Embryonic facial prominence (tissue), 1 donor: ENCODE data around the gene CTSF.
A peak's percentile ranks its signal among the peaks of the same experiment; 100 is the strongest.
"Not testable (repeated sequence)": the region's sequence is repeated elsewhere in the genome, so short reads cannot be mapped to it uniquely, and the experiment has no call there.

Source experiments
- DNase-seq: peaks from one replicate; pipeline ENCODE4 v3.0.0-alpha.2; 2016; ENCODE audit errors: extremely low spot score

CTSF gene

GRCh38 chr11:66568124-66568916 is at the start of gene CTSF:
TSS of gene CTSF (minus strand) at chr11:66568606. CDS start at chr11:66568486, 120 bp downstream.
- no peak for DNase-seq

DNA sequence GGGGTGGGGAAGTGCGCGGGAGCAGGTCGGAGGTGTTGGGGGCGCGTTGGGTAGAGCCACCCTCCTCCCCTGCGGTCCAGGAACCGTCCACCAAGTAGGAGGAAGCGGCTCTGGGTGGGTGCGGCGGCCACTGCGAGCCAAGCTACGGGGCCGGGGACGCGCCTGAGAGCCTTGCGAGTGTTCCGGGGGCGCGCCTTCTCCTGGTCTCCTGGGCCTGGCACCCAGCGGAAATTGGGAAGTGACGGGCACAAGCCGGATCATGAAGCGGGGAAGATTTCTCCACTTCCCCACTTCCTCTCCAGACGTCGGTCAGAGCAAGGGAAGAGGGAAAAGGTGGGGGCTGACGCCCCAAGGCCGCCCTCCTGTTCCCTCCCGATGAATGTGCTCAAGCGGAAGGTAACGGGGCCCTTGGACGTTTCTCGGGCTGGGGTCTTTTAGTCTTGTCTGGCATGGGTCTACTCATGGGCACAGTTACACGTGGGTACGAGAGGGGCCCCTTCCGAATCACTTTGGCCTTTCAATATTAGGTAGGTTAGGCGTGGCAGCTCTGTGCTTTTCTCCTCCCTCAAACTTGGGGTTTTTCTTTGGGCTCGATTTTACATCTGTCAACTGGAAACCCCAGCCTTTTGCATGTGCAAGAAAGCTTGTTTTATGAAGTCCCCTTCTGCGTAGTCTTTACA is 48.9 kb upstream of the CTSF start:
- DNase-seq: no peak

DNA sequence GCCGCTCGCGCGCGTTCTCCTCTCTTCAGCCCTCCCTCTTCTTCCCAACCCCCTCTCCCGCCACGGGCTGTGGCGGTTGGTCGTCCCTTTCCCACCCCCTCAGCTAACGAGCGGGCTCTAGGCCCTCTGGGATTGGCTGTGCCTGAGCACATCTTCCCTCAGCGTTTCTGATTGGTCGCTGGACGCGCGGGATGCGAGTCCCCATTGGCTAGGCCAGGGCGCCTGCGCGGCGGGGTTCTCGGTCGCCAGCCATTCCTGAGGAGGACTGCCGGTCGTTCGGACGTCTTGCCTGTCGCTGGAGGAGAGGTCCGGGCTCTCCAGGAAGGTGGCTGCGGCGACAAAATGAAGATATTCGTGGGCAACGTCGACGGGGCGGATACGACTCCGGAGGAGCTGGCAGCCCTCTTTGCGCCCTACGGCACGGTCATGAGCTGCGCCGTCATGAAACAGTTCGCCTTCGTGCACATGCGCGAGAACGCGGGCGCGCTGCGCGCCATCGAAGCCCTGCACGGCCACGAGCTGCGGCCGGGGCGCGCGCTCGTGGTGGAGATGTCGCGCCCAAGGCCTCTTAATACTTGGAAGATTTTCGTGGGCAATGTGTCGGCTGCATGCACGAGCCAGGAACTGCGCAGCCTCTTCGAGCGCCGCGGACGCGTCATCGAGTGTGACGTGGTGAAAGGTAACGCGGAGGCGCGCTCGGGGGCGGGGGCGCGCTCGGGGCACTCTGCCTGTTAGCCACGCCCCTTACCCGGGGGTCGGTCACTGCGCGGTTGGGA is 48.2 kb upstream of the CTSF start, which contains the start of gene RBM14:
RBM14 (plus strand) TSS at position 252 of the 776 bp plus-strand sequence; CDS start at position 343, 91 bp downstream.
- DNase-seq: peak; percentile 95

- no peak for DNase-seq
These were observed 45.7 kb upstream of the CTSF start for GRCh38 chr11:66614073-66614472.

DNA sequence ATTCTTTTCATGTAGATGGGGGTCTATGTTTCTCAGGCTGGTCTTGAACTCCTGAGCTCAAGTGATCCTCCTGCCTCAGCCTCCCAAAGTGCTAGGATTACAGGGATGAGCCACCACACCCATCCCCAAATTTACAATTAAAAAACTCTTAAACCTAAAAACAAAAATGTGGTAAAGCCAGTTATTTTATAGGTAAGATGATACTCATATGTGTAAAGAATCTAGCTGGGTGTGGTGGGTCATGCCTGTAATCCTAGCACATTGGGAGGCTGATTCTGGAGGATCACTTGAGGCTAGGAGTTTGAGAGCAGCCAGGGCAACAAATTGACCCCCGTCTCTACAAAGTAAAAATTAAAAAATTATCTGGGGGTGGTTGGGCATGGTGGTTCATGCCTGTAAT is 44.1 kb upstream of the CTSF start:
- DNase-seq: no peak

- DNase-seq: no peak
These were observed 41.6 kb upstream of the CTSF start for GRCh38 chr11:66609721-66610617.

DNA sequence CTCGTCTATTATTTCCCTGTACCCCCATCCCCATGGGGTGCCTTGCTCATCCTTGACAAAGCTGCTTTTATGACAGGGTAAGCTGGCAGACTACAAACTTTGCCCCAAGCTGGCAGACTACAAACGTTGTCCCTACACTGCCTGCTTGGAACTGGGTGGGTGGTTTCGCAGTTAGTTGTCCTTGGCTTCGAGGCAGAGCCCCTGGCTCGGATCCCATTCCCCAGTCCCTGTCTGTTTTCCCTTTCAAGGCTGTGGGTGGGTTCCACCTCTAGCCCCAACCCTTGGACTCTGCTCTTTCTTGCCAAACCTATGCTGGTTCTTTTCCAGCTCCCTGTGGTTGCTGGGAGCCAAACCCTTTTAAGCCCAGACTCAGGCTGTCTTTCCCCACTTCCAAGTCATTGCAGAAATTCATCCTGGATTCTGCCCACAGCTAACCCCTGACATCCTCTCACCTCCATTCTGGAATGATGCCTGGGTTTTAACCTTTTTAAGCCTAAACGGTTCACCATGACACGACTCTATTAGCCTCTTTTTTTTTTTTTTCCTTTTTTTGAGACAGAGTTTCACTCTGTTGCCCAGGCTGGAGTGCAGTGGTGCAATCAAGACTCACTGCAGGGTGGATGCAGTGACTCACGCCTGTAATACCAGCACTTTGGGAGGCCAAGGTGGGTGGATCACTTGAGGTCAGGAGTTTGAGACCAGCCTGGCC is 38.9 kb upstream of the CTSF start:
- DNase-seq: no peak

DNA sequence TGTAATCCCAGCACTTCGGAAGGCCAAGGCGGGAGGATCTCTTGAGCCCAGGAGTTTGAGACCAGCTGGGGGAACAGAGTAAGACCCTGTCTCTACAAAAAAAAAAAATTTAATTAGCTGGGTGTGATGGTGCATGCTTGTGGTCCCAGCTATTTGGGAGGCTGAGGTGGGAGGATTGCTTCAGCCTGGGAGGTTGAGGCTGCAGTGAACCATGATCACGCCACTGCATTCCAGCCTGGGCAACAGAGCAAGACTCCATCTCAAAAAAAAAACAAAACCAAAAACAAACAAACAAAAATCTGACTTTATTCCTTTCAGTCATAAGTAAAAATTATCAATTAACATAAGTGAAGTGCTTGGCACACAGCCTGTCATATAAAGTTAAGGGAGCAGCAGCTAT is 38.2 kb upstream of the CTSF start:
- not testable (repeated sequence) for DNase-seq

DNA sequence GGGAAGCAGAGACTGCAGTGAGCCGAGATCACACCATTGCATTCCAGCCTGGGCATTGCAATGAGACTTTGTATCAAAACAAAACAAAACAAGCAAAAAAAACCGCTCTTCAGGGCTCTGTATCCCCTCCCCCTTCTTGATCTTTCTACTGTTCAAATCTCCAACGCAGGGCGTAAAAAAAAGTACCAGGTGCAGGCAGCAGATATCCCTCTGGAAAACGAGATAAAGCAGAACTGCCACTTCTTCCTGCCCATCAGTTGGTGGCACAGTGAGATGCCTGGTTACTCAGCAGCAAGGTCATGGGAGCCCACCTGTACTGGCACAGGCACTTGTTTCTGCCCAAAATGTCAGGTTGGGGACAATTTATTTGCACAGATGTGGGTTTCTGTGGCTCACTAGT is 35.7 kb upstream of the CTSF start:
- no peak for DNase-seq

- DNase-seq: no peak
These were observed 34.7 kb upstream of the CTSF start for GRCh38 chr11:66603072-66603471.

DNA sequence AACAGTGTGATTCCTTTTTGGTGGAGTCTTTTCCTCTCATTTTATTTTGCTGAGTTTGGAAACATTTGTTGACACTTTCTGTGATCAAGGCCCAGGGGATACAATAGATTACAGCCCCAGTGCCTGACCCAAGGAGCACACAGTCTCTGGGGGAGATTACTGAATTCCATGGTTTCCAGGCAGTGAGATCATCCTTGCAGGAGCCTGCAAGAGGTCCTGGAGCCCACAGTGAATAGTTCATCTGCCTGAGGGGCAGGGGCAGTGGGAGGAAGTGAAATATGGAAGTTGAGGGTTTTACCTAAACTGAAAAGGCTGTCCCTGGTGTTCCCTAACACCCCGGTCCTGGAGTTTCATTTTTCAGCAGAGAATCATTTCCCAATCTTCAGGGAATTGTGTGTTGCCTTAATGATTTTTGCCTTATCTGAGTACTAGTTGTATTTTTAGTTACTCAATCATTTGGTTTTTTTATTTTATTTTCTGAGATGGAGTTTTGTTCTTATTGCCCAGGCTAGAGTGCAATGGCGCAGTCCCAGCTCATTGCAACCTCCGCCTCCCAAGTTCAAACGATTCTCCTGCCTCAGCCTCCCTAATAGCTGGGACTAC is 32.3 kb upstream of the CTSF start:
- no peak for DNase-seq

DNA sequence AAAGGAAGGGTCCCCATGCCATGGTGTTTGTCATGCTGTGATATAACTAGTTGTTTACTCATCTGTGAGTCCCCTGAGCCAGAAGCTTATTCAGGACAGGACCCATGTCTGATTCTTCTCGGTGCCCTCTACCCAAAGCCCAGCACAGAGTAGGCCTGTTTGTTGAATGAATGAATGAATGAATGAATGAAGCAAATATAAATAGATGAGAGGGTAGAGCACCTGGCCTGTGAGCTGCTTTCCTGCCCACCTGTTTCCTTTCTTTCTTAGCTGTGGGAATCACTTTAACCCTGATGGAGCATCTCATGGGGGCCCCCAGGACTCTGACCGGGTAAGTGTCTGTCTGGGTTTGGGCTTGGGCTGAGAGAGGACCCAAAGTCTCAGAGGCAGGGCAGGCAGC is 31.8 kb upstream of the CTSF start:
- no peak for DNase-seq

DNA sequence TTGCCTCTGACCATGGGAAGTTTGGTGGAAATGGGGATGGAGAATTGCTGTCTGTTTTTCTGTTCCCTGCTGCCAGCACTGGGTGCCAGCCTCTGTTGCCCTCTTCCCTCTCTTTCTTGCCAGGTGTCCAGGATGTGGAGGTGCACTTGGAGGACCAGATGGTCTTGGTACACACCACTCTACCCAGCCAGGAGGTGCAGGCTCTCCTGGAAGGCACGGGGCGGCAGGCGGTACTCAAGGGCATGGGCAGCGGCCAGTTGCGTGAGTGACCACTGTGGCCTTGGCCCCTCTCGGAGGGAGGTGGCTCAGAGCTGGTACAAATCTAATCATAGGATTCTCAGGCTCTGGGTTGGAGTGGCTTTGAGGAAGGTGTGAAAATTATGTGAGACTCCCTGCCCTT is 30.6 kb upstream of the CTSF start:
- no peak for DNase-seq

- DNase-seq: no peak
These were observed 27.0 kb upstream of the CTSF start for GRCh38 chr11:66595245-66595904.

- DNase-seq: no peak
These were observed 25.2 kb upstream of the CTSF start for GRCh38 chr11:66593650-66594049.

GRCh38 chr11:66593303-66593635 is 24.9 kb upstream of the CTSF start:
- DNase-seq: no peak

DNA sequence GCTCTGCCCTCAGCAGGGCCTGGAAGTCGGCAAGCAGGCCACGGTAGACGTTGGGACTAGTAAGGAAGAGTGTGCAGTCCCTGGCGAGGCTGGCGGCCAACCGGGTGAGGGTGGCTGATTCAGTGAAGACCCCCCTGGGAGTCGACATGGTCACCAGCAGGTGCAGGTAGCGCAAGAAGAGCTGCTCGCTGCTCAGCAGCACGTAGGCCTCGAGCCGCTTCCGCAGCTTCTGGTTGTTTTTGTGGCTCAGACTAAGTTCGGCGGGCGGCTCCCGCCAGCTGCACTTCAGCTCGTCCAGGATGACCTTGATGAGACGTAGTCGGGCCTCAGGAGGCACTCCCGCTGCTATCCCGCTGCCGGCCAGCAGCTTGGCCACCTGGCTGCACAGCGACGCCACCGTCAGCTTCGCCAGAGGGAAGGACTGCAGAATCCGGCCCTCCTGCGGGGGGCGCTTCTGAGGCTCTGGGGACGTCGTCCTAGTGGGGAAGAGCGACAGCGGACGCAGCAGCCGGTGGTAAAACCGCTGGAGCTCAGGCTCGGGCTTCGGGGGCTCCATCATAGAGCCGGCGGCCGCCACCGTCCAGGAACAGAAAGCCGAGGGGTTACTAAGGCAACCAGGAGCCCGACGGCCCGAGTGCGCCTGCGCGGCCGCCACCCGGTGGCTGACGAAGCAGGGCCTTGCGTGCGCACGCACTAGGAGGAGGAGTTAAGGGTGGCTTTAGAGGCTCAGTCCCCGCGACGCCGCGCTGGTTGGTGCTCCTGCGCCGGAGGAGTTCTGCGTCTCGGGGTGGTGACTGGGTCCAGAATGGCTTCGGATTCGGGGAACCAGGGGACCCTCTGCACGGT is 24.3 kb upstream of the CTSF start, which contains the start of the genes CCDC87 and CCS:
CCDC87 (minus strand) TSS at position 607 of the 846 bp plus-strand sequence; CDS start at position 559, 48 bp downstream.
CCS (plus strand) TSS at position 729 of the 846 bp plus-strand sequence; CDS start at position 806, 77 bp downstream.
- DNase-seq: peak; percentile 90

DNA sequence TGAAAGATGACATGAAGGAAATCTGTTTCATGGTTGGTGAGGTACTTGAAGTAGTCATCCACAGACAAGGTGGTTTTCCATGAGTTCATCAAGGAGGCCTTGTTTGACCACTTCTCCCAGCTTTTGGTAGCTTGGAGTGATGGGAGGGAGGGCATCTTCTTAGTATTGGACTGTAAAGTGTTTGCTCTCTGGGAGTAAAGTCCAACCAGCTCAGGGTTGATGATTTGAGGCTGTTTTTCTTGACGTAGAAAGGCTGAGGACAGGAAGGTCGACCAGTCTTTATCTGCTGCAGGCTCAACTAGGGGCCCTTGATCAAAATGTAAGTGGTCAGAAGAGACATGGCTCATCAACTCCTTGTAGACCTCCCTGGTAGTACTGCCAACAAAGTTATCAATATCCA is 22.8 kb upstream of the CTSF start:
- no peak for DNase-seq
